ENCODE data around the gene ASTN2.

ASTN2 gene

GRCh38 chr9:116574027-116574679 is 840.7 kb downstream of the ASTN2 start:
- DNase-seq (ENCODE audit: low read depth in 2 of 2), result no peak

GRCh38 chr9:116572095-116572748 is 842.6 kb downstream of the ASTN2 start:
- no peak for DNase-seq (ENCODE audit: low read depth in 2 of 2)

DNA sequence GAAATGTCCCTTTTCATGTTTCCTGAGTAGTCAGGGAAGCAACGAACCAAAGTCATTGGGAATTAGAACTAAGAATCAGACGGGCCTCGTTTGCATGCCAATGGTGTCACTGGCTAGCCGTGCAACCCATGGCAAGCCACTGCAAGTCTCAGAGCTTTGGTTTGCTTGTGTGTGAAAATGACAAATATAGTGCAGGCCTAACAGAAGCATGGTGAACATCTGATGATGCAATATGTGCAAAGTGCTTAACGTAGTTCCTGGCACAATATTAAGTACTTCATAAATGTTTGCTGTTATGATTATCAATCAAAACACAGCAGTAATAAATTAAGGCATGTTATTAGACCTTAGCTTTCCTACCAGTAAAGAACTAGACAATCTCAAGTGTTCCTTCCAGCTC is 845.7 kb downstream of the ASTN2 start:
- DNase-seq (ENCODE audit: low read depth in 2 of 2), result no peak

GRCh38 chr9:116566677-116567488 is 848.0 kb downstream of the ASTN2 start:
- no peak for DNase-seq (ENCODE audit: low read depth in 2 of 2)

GRCh38 chr9:116565986-116566385 is 848.9 kb downstream of the ASTN2 start:
- no peak for DNase-seq (ENCODE audit: low read depth in 2 of 2)

GRCh38 chr9:116564266-116564793 is 850.5 kb downstream of the ASTN2 start:
- DNase-seq (ENCODE audit: low read depth in 2 of 2), result no peak

GRCh38 chr9:116558818-116559540 is 855.9 kb downstream of the ASTN2 start:
- DNase-seq (ENCODE audit: low read depth in 2 of 2), result no peak

DNA sequence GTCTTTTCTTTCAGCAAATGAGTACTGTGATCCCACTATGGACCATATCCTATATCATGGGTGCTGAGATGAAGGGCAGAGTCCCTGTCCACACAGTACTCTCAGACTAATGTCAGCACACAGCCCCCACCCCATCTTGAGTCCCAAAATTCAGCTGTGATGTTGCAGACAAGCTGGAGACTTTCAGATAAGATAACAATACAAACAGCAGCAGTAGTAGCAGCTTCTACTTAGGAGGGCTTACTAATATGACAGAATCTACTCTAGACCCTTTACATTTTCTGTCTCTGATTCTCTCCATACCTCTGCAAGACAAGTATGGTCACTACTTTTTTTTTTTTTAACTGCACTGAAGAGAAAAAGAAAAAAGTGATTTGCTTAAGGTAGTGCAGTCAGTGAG is 856.8 kb downstream of the ASTN2 start:
- DNase-seq (ENCODE audit: low read depth in 2 of 2), result no peak

DNA sequence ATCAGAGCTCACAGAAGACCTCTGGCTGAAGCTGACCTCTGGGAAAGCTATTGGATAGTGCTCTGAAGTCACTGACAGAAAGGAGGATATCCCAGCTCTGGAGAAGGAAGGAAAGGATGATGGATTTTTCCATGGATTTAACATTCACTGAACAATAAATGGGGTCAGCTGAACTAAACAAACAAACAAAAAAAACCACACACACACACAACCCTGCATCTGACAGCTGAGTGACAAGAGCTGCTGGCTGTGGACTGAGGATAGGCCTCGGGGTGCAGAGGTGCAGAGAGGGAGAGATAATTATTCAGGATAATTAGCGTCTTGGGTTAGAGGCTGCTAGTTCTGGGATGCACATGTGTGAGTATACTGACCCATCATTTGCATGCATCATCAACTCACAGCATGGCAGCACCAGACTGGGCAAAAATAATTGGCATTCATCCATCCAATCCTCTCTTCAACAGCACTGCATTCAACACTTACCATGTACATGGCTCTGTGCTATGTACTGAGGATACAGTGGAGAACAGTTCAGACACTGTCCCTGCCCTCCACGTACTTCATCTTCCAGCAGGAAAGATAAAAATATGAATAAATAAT is 859.2 kb downstream of the ASTN2 start:
- no peak for DNase-seq (ENCODE audit: low read depth in 2 of 2)

DNA sequence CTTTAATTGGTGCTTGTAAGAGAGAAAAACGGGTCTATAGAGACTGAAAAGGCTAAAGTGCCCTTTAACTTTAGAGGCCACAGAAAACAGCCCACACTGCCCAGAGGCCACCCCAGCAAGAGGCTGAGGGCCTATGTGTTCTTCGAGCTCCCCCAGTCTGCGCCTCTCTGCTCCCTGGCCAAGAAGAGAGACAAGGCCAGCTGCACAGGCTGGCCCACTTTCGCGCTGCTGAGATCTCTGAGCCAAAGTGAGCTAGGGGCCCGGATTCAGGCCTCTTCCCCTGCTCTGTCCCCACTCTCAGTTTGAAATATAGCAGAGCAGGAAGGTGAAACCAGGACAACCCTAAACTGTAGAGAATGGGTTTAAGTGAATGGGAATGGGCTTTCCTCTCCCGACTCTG is 859.7 kb downstream of the ASTN2 start:
- no peak for DNase-seq (ENCODE audit: low read depth in 2 of 2)

- DNase-seq (ENCODE audit: low read depth in 2 of 2), result no peak
Observed at GRCh38 chr9:116550696-116551436, 864.0 kb downstream of the ASTN2 start.

GRCh38 chr9:116549786-116550660 is 864.8 kb downstream of the ASTN2 start:
- DNase-seq (ENCODE audit: low read depth in 2 of 2), result no peak

DNA sequence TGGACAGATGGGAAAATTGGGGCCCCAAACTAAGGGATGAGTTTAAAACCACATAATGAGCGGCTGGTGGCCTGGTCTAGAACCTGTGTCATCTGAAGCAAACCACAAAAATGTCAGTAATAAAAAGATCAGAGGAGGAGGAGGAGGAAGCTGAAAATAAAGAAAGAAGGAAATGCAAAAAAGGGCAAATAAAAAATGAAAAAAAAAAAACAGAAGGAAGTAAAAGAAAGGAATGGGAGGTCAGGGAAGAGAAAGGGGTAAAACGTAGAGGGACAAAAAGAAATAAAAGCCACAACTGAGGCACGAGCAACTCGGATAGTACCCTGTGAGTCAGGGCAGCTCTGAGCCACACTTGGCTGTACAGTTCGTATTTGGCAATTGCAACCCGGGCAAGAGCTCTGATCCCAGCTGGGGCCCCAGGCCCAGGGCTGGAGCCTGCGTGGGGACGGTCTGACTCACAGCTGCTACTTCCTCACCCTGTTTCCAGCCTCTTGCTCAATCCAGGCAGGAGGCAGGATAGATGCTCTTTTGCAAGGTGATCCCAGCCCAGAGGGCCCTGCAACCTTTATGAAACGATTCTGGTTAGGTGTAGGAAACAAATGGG is 865.7 kb downstream of the ASTN2 start:
- no peak for DNase-seq (ENCODE audit: low read depth in 2 of 2)

DNA sequence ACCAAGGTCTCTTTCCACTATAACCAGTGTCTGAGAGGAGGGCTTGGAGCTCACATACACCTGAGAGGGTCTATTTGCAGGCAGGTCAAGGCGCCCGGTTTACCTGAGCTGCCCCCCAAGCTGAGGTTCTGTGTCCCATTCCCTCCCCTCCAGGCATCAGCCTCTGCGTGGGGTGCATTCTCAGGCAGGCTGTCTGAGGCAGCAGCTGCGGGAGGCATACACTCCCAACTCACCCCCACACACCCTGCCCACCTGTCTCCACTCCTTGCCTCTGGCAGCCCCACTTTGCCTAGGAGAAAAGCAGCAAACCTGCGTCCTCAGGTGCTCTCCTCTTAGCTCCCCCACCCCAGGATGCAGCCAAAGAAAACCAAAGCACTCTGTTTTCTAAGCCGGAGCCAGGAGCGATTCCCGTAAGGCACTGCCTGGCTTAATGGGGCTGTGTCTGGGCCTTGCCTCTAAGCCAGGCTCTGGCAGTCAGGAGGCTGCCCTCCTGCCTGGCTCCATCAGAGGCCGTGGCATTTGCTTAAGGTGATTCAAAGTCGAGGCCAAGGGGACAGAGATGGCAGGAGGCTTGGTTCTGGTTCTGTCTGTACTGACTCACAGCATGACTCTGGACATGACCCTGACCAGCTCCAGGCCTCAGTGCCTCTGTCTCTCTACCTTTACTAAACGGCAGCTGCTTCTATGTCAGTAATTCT is 867.0 kb downstream of the ASTN2 start:
- DNase-seq (ENCODE audit: low read depth in 2 of 2), result no peak

- no peak for DNase-seq (ENCODE audit: low read depth in 2 of 2)
Observed at GRCh38 chr9:116546711-116547581, 867.9 kb downstream of the ASTN2 start.

DNA sequence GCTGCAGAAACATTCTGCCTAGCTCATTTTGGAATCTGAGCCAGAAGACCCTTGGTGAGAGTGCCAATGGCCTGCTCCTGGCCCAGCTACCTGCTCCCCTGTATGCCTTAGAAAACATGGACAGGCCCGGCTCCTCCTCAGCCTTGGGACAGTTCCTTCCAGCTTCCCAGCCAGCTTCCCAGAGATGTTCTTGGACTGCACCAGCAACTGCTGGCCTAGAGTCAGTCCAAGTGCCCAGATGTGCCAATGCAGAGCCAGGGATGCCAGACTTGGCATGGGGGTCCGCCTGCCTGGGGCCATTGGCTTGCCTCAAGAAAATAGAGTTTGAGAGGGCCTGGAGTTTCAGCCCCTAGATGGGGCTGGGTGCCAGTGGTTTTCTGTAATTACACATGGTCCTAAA is 870.0 kb downstream of the ASTN2 start:
- no peak for DNase-seq (ENCODE audit: low read depth in 2 of 2)

GRCh38 chr9:116543731-116544400 is 871.0 kb downstream of the ASTN2 start:
- DNase-seq (ENCODE audit: low read depth in 2 of 2), result no peak
